TTC549 (cell line): Measurements from ENCODE around the gene MMP11.
"Not testable (repeated sequence)": the region's sequence is repeated elsewhere in the genome, so short reads cannot be mapped to it uniquely, and the experiment has no call there.

Experiments used
- FAIRE-seq: peaks from 2 replicates; lab custom pipeline; 2012; peaks lifted over from hg19 to GRCh38; lab: Jason Lieb, UNC

MMP11 gene

GRCh38 chr22:23772649-23773473 lies at the start of gene MMP11:
TSS of gene MMP11 (plus strand) at chr22:23772849. CDS start at chr22:23772871, 22 bp downstream.
- FAIRE-seq = no peak

- FAIRE-seq = not testable (repeated sequence)
Observed at GRCh38 chr22:23728108-23728507, 44.5 kb upstream of the MMP11 start.

- no peak for FAIRE-seq
Observed at GRCh38 chr22:23737696-23738095, 35.0 kb upstream of the MMP11 start.

- no peak for FAIRE-seq
Observed at GRCh38 chr22:23742505-23743264, 30.0 kb upstream of the MMP11 start.

GRCh38 chr22:23743303-23743705 lies 29.3 kb upstream of the MMP11 start:
- no peak for FAIRE-seq

GRCh38 chr22:23744001-23744400 lies 28.6 kb upstream of the MMP11 start:
- FAIRE-seq = no peak

- FAIRE-seq = no peak
Observed at GRCh38 chr22:23744485-23744884, 28.2 kb upstream of the MMP11 start.

- FAIRE-seq = no peak
Observed at GRCh38 chr22:23745791-23746190, 26.9 kb upstream of the MMP11 start.

GRCh38 chr22:23749841-23750301 lies 22.8 kb upstream of the MMP11 start:
- FAIRE-seq = no peak

GRCh38 chr22:23750367-23750713 lies 22.3 kb upstream of the MMP11 start:
- FAIRE-seq = no peak

- no peak for FAIRE-seq
Observed at GRCh38 chr22:23750714-23751440, 21.8 kb upstream of the MMP11 start, which contains the start of gene ZNF70. TSS of gene ZNF70 (minus strand) at chr22:23751112. CDS start at chr22:23745140, 5,972 bp downstream.

- FAIRE-seq = no peak
Observed at GRCh38 chr22:23751441-23751996, 21.1 kb upstream of the MMP11 start.

- no peak for FAIRE-seq
Observed at GRCh38 chr22:23752090-23752691, 20.5 kb upstream of the MMP11 start.

GRCh38 chr22:23752750-23753149 lies 19.9 kb upstream of the MMP11 start:
- FAIRE-seq = no peak

- no peak for FAIRE-seq
Observed at GRCh38 chr22:23753385-23753784, 19.3 kb upstream of the MMP11 start.

- FAIRE-seq = no peak
Observed at GRCh38 chr22:23754220-23754919, 18.3 kb upstream of the MMP11 start, which contains the start of gene VPREB3. TSS of gene VPREB3 (minus strand) at chr22:23754425. CDS start at chr22:23754363, 62 bp downstream.

GRCh38 chr22:23754980-23755636 lies 17.5 kb upstream of the MMP11 start:
- FAIRE-seq = no peak

- FAIRE-seq = no peak
Observed at GRCh38 chr22:23755711-23756110, 16.9 kb upstream of the MMP11 start.

- FAIRE-seq = no peak
Observed at GRCh38 chr22:23756891-23757290, 15.8 kb upstream of the MMP11 start.

GRCh38 chr22:23759566-23759965 lies 13.1 kb upstream of the MMP11 start:
- no peak for FAIRE-seq

GRCh38 chr22:23760056-23760455 lies 12.6 kb upstream of the MMP11 start:
- FAIRE-seq = no peak
